Tibial artery (tissue), 4 donors: ENCODE measurements around the gene COX7A1.
A peak's percentile ranks its signal among the peaks of the same experiment; 100 is the strongest.
"Not testable (repeated sequence)": the region's sequence is repeated elsewhere in the genome, so short reads cannot be mapped to it uniquely, and the experiment has no call there.

Experiments used
- DNase-seq, 2 donors: peaks; one replicate each; pipeline ENCODE4 v3.0.0-alpha.2; 2019
- H3K27ac ChIP-seq, 2 donors: fragments of 200-600 bp; sonication (generic) in 1 of 2; 1 replicate in 1 of 2; 2 replicates in 1 of 2; pipeline ENCODE4 v1.5.1; 2018 to 2019; ENCODE audit warnings: mild to moderate bottlenecking in 1 of 2
- H3K27me3 ChIP-seq, 2 donors: fragments of 200-600 bp; sonication (generic) in 1 of 2; one replicate each; pipeline versions ENCODE4 v1.5.1 to v1.6.0; 2016 to 2019
- H3K36me3 ChIP-seq, 3 donors: fragments of 200-600 bp; sonication (generic) in 2 of 3; one replicate each; pipeline ENCODE4 v1.5.1; 2016 to 2019; ENCODE audit warnings: mild to moderate bottlenecking in 2 of 3
- H3K4me1 ChIP-seq, 4 donors: fragments of 200-600 bp; sonication (generic) in 2 of 4; 1 replicate in 3 of 4; 2 replicates in 1 of 4; pipeline ENCODE4 v1.5.1; 2016 to 2019
- H3K4me3 ChIP-seq, 2 donors: fragments of 200-600 bp; sonication (generic) in 1 of 2; 1 replicate in 1 of 2; 2 replicates in 1 of 2; pipeline ENCODE4 v1.5.1; 2018 to 2019; ENCODE audit warnings: mild to moderate bottlenecking in 2 of 2
- H3K9me3 ChIP-seq, 3 donors: fragments of 200-600 bp; sonication (generic) in 1 of 3; one replicate each; pipeline ENCODE4 v1.5.1; 2016 to 2019
- CTCF ChIP-seq, 2 experiments: fragments of 200-600 bp in 1 of 2; fragments of 450-650 bp in 1 of 2; IDR thresholded peaks; one replicate each; pipeline ENCODE4 v1.5.1; 2017 to 2019; ENCODE audit warnings: antibody characterized with exemption in 2 of 2, mild to moderate bottlenecking in 1 of 2, moderate library complexity in 1 of 2
- intact Hi-C: fragments of 100-400 bp; cut with DNase I; formaldehyde crosslinking; loops from one replicate; pipeline ENCODE4 v1.15.0; 2023; ENCODE audit warnings: low total_unique reads

The COX7A1 gene

DNA sequence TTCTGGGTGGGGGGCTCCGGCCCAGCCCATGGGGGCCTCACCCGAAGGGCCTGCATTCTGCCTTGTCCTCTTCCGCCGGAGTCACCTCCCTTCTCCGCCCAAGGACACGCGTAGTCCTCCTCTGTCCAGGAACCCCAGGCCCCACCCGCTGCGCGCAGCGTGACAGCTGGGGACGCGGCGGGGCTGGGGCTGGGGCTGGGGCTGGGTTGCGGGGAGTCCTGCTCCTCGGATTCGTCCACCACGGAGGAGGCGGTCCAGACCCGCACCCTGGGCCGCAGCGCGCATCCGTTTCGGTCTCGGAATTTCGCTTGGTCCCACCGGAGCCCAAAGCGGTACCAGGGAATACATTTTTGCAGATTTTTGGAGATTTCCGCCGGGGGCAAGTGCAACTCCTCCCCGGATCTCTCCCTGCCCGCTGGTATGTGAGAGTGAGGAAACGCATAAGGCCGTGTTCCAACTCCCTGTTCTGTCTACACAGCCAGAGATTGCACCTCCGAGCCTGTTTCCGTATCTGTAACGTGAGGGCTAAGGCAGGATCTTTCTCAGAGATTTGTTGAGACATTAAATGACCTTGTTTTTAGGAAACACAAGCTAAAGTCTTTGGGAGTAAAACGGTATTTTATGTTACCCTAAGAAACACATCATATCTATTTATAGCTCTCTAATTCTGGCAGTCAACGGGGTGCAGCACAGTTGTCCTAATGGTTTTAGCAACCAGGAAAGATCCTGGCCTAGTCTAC is at the start of gene COX7A1:
COX7A1 (minus strand) TSS at position 96 of the 740 bp plus-strand sequence; CDS start at position 56, 40 bp downstream.
- intact Hi-C loops: loop anchor here (10.0 kb wide), 1 partner anchor 158 kb away; the partner anchor contains the start of gene SDHAF1
- peak; percentile 85 to 93 for DNase-seq
- Histone ChIP-seq H3K4me1 (peaks cover 0 to 30% (median 23%) of the 10 kb centered on the region in 4 donors), H3K27ac (peak within 1 kb of the TSS; percentile 99 to 100), H3K9me3 (no peaks in the 10 kb centered on the region), H3K36me3 (peaks cover 23 to 38% (median 27%) of the 10 kb centered on the region in 3 donors), H3K4me3 (peak within 1 kb of the TSS; percentile 68 to 82), H3K27me3 (no peaks in the 10 kb centered on the region)
- no peak for TF ChIP-seq CTCF (IDR thresholded peaks at IDR 0.05)

- Histone ChIP-seq H3K4me3 (no peak overlapping the region), H3K36me3 (peaks cover 0 to 32% (median 4%) of the 10 kb centered on the region in 3 donors), H3K4me1 (no peaks in the 10 kb centered on the region), H3K9me3 (no peaks in the 10 kb centered on the region), H3K27ac (no peak overlapping the region), H3K27me3 (no peaks in the 10 kb centered on the region)
- no peak for TF ChIP-seq CTCF (IDR thresholded peaks at IDR 0.05)
- no peak for DNase-seq
- intact Hi-C loops: no loop called here
Measured at GRCh38 chr19:36201684-36202083, 49.4 kb upstream of the COX7A1 start.

DNA sequence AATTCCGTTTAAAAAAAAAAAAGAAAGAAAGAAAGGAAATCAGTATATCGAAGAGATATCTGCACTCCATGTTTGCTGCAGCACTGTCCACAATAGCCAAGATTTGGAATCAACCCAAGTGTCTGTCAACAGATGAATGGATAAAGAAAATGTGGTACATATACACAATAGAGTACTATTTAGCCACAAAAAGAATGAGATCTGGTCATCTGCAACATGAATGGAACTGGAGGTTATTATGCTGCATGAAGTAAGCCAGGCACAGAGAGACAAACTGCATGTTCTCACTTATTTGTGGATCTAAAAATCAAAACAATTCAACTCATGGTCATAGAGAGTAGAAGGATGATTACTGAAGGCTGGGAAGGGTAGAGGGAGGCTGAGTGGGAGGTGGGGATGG is 45.9 kb upstream of the COX7A1 start:
- TF ChIP-seq CTCF (IDR thresholded peaks at IDR 0.05): no peak
- H3K27ac ChIP-seq: no peak overlapping the region
- no peaks in the 10 kb centered on the region for H3K9me3 ChIP-seq
- no peak for DNase-seq
- H3K4me1 ChIP-seq: no peaks in the 10 kb centered on the region
- intact Hi-C loops: no loop called here
- no peaks in the 10 kb centered on the region for H3K27me3 ChIP-seq
- H3K36me3 ChIP-seq: peaks cover 13 to 51% (median 21%) of the 10 kb centered on the region in 3 donors
- H3K4me3 ChIP-seq: no peak overlapping the region

- no peak for TF ChIP-seq CTCF (IDR thresholded peaks at IDR 0.05)
- no peak for DNase-seq
- Histone ChIP-seq H3K27ac (no peak overlapping the region), H3K27me3 (no peaks in the 10 kb centered on the region), H3K4me1 (no peaks in the 10 kb centered on the region), H3K36me3 (peaks cover 13 to 44% (median 27%) of the 10 kb centered on the region in 3 donors), H3K4me3 (no peak overlapping the region), H3K9me3 (no peaks in the 10 kb centered on the region)
- intact Hi-C loops: no loop called here
Measured at GRCh38 chr19:36196249-36196648, 44.0 kb upstream of the COX7A1 start.

- H3K4me3 ChIP-seq, H3K27me3 ChIP-seq, H3K27ac ChIP-seq, H3K4me1 ChIP-seq, DNase-seq, H3K9me3 ChIP-seq, intact Hi-C loops: not testable (repeated sequence)
- H3K36me3 ChIP-seq: peaks cover 11 to 21% (median 18%) of the 10 kb centered on the region in 3 donors
Measured at GRCh38 chr19:36186722-36187121, 34.5 kb upstream of the COX7A1 start.

DNA sequence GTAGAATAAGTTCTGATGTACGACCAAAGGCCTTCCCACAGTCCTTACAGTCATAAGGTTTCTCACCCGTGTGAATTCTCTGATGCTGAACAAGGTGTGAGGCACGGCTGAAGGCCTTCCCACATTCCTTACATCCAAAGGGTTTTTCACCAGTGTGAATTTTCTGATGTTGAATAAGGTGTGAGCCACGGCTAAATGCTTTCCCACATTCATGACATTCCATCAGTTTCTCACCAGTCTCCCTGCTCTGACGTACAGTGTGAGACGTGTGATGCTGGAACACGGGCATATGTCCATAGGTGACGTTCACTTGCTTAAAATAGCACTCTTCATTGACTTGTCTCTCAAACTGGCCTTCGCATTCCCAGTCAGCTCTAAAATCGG is 31.0 kb upstream of the COX7A1 start:
- peaks cover 11 to 20% (median 16%) of the 10 kb centered on the region in 3 donors for H3K36me3 ChIP-seq
- intact Hi-C loops: no loop called here
- no peak for TF ChIP-seq CTCF (IDR thresholded peaks at IDR 0.05)
- no peaks in the 10 kb centered on the region for H3K4me1 ChIP-seq
- H3K27ac ChIP-seq: no peak overlapping the region
- H3K9me3 ChIP-seq: no peaks in the 10 kb centered on the region
- no peaks in the 10 kb centered on the region for H3K27me3 ChIP-seq
- H3K4me3 ChIP-seq: no peak overlapping the region
- no peak for DNase-seq
